ENCODE measurements around the gene NOP10. TPM values are rescaled to one million over a fixed set of nuclear protein-coding genes. Genes with fewer than 3 reads are reported as not detected.
A peak's percentile ranks its signal among the peaks of the same experiment; 100 is the strongest.

Gene NOP10
- total RNA-seq, 2 experiments from 2014 or later, result 217 to 313 TPM

DNA sequence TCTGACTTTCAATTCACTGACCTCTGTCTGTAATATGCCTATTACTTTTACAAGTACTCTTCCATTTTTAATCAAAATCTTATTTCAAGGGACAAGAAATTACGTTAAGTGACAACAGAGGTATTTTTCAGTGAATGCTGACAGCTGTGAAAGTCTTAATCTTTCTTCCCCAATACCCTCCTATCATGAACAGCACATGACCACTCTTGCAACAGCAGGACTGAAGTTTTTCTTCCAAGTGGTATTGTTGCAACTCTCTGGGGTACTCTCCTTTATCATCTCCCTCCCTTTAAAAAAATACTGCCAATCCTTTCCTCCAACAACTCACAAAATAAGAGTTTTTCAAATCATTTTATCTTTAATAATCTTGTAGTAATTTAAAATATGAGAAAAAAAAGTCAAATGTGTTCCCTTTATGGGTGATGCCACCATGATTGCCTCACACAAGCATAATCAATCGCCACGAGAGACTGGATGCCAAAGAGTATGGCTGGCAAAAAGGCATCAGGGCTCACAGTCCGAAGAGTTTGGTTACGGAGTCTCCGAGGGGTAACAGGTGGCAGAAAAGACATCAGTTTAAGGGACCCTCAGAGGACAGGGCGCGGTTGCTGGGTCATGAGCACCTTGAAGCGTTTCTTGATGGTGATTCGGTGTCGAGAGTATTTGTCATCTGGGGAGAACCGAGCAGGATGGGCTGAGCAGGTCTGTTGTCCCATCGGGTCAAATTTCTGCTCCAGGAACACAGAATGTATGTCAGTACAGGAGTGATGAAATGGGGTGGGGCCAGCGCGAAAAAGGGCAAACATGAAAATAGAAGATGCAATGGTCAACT is 1.3 kb downstream of the NOP10 start:
- CTCF ChIA-PET, result interaction anchor here (0.9 to 3.3 kb wide), 6 partner anchors 12 to 117 kb away, joined by 4 to 13 read pairs (median 7); partner anchors contain the start of gene EMC4
- Mint-ChIP-seq H3K4me3 (no peak overlapping the region), H3K4me1 (peaks cover 33% of the 10 kb centered on the region), H3K27me3 (no peaks in the 10 kb centered on the region), H3K36me3 (ENCODE audit: low read depth) (peaks cover 28% of the 10 kb centered on the region), H3K27ac (peak overlapping the region; percentile 88), H3K9me3 (ENCODE audit: low read depth) (no peaks in the 10 kb centered on the region)
- intact Hi-C loops (cut with DNase I, micrococcal nuclease), result loop anchor here (2.0 to 5.0 kb wide), 4 partner anchors 95 to 626 kb away; partner anchors contain the start of genes AQR (in 1 of the 2), GOLGA8A (in 1 of the 2) and PGBD4 (in 1 of the 2)
- DNase-seq, result no peak
- no peak for ATAC-seq
- POLR2A ChIA-PET, result no interaction called here

- H3K4me3 Mint-ChIP-seq, result no peak overlapping the region
- H3K27me3 Mint-ChIP-seq, result no peaks in the 10 kb centered on the region
- ChIA-PET POLR2A (interaction anchor here (0.7 kb wide), 1 partner anchor 11 kb away, joined by 6 read pairs; no protein-coding TSS in a partner anchor), CTCF (interaction anchor here (0.6 to 4.6 kb wide), 5 partner anchors 11 to 630 kb away, joined by 3 to 17 read pairs (median 6); partner anchors contain the start of gene AQR)
- no peaks in the 10 kb centered on the region for H3K9me3 Mint-ChIP-seq (ENCODE audit: low read depth)
- ATAC-seq (no peak), DNase-seq (no peak)
- intact Hi-C loops (cut with DNase I, micrococcal nuclease), result loop anchor here (5.0 kb wide), 4 partner anchors 118 to 647 kb away; partner anchors contain the start of genes AVEN (in 2 of the 2), AQR (in 1 of the 2) and ZNF770 (in 1 of the 2)
- H3K36me3 Mint-ChIP-seq (ENCODE audit: low read depth), result peaks cover 28% of the 10 kb centered on the region
- peaks cover 48% of the 10 kb centered on the region for H3K4me1 Mint-ChIP-seq
- H3K27ac Mint-ChIP-seq, result peak overlapping the region; percentile 63
Measured at GRCh38 chr15:34339946-34340345, 3.0 kb downstream of the NOP10 start.

GRCh38 chr15:34338347-34338746 is 4.6 kb downstream of the NOP10 start:
- peak overlapping the region; percentile 83 for H3K4me3 Mint-ChIP-seq
- H3K27ac Mint-ChIP-seq, result no peak overlapping the region
- H3K36me3 Mint-ChIP-seq (ENCODE audit: low read depth), result peaks cover 31% of the 10 kb centered on the region
- ATAC-seq (no peak), DNase-seq (no peak)
- no peaks in the 10 kb centered on the region for H3K27me3 Mint-ChIP-seq
- intact Hi-C loops (cut with DNase I, micrococcal nuclease), result loop anchor here (1.0 to 5.0 kb wide), 5 partner anchors 29 to 649 kb away; partner anchors contain the start of genes AVEN (in 2 of the 2), LPCAT4 (in 1 of the 2), PGBD4 (in 1 of the 2) and ZNF770 (in 1 of the 2)
- no peaks in the 10 kb centered on the region for H3K9me3 Mint-ChIP-seq (ENCODE audit: low read depth)
- ChIA-PET POLR2A (interaction anchor here (0.6 to 2.4 kb wide), 5 partner anchors 10 to 299 kb away, joined by 3 to 12 read pairs (median 4); partner anchors contain the start of genes EMC7, GOLGA8B and PGBD4), CTCF (interaction anchor here (1.0 to 4.6 kb wide), 4 partner anchors 10 to 96 kb away, joined by 3 to 17 read pairs (median 10); partner anchors contain the start of gene LPCAT4)
- H3K4me1 Mint-ChIP-seq, result peaks cover 62% of the 10 kb centered on the region

DNA sequence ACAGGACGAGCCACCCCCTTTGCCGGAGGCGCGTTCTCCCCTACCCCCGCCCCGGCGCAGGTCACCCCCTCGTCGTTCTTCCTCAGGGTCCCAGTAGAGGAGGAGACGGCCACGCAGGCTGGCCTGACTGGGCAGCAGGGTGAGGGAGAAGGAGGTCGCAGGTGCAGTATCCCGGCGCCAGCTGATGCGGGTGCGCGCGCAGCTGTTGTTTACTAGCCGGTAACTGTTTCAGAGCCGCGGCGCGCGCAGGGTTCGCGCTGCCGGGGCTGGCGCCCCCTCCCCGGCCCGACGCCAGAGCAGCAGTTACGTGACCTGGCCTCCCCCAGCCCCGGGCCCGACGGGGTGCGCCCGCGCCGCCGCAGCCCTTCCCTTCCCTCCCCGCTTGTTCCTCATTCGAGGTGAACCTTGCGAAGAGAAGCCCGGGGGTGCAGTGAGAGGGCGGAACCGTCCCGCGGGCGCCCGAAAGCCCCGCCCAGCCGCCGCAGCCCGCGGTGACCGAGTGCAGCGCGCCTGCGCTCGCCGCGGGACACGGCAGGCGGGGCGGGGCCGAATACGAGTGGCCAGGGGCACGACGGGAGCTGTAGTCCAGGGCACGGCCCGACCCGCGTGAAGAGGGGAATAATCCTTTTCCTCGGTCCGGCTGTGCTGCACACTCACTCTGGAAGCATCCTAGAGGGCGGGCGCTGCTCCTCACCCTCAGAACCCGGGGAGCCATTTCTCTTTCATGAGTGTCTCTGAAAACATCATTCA is 5.2 kb downstream of the NOP10 start, which contains the start of gene SLC12A6:
TSS of gene SLC12A6 (minus strand) at position 225 of the 750 bp plus-strand sequence. CDS start 1,101 bp downstream, outside the sequence.
- no peaks in the 10 kb centered on the region for H3K27me3 Mint-ChIP-seq
- intact Hi-C loops (cut with DNase I, micrococcal nuclease), result loop anchor here (1.0 to 5.0 kb wide), 6 partner anchors 30 to 650 kb away; partner anchors contain the start of genes AVEN (in 2 of the 2), LPCAT4 (in 1 of the 2), PGBD4 (in 1 of the 2) and ZNF770 (in 1 of the 2)
- ChIA-PET POLR2A (interaction anchor here (0.6 to 2.4 kb wide), 6 partner anchors 9 to 298 kb away, joined by 3 to 12 read pairs (median 4); partner anchors contain the start of genes EMC7, GOLGA8B and PGBD4), CTCF (interaction anchor here (0.6 to 4.6 kb wide), 7 partner anchors 10 to 1244 kb away, joined by 3 to 17 read pairs (median 3); partner anchors contain the start of genes KATNBL1 and LPCAT4)
- ATAC-seq (peak; percentile 82), DNase-seq (peak; percentile 95)
- peaks cover 67% of the 10 kb centered on the region for H3K4me1 Mint-ChIP-seq
- H3K9me3 Mint-ChIP-seq (ENCODE audit: low read depth), result no peaks in the 10 kb centered on the region
- peak within 1 kb of the TSS; percentile 97 for H3K27ac Mint-ChIP-seq
- H3K36me3 Mint-ChIP-seq (ENCODE audit: low read depth), result peaks cover 31% of the 10 kb centered on the region
- peak within 1 kb of the TSS; percentile 83 for H3K4me3 Mint-ChIP-seq

GRCh38 chr15:34336991-34337556 is 5.9 kb downstream of the NOP10 start:
- Mint-ChIP-seq H3K27me3 (no peaks in the 10 kb centered on the region), H3K4me3 (peak overlapping the region; percentile 83), H3K9me3 (ENCODE audit: low read depth) (no peaks in the 10 kb centered on the region), H3K4me1 (peaks cover 74% of the 10 kb centered on the region), H3K27ac (peak overlapping the region; percentile 97), H3K36me3 (ENCODE audit: low read depth) (peaks cover 32% of the 10 kb centered on the region)
- ChIA-PET POLR2A (interaction anchor here (2.4 kb wide), 1 partner anchor 9 kb away, joined by 12 read pairs; no protein-coding TSS in a partner anchor), CTCF (interaction anchor here (0.6 to 4.6 kb wide), 8 partner anchors 9 to 1243 kb away, joined by 3 to 17 read pairs (median 6); partner anchors contain the start of genes KATNBL1 and LPCAT4)
- ATAC-seq (peak; percentile 4), DNase-seq (peak; percentile 42)
- intact Hi-C loops (cut with DNase I, micrococcal nuclease), result loop anchor here (1.0 to 5.0 kb wide), 4 partner anchors 98 to 650 kb away; partner anchors contain the start of genes AVEN (in 2 of the 2) and ZNF770 (in 1 of the 2)

- Mint-ChIP-seq H3K27me3 (no peaks in the 10 kb centered on the region), H3K27ac (peak overlapping the region; percentile 97), H3K9me3 (ENCODE audit: low read depth) (no peaks in the 10 kb centered on the region), H3K36me3 (ENCODE audit: low read depth) (peaks cover 30% of the 10 kb centered on the region), H3K4me1 (peaks cover 74% of the 10 kb centered on the region), H3K4me3 (peak overlapping the region; percentile 83)
- POLR2A ChIA-PET, result interaction anchor here (2.4 kb wide), 1 partner anchor 8 kb away, joined by 12 read pairs; no protein-coding TSS in a partner anchor
- intact Hi-C loops (cut with DNase I, micrococcal nuclease), result loop anchor here (5.0 kb wide), 3 partner anchors 114 to 651 kb away; partner anchors contain the start of genes AVEN (in 2 of the 2) and ZNF770 (in 1 of the 2)
- CTCF ChIA-PET, result interaction anchor here (0.6 to 4.6 kb wide), 8 partner anchors 11 to 127 kb away, joined by 3 to 17 read pairs (median 6); partner anchors contain the start of genes KATNBL1 and LPCAT4
- DNase-seq (peak; percentile 25), ATAC-seq (no peak)
Measured at GRCh38 chr15:34336231-34336990, 6.5 kb downstream of the NOP10 start.

DNA sequence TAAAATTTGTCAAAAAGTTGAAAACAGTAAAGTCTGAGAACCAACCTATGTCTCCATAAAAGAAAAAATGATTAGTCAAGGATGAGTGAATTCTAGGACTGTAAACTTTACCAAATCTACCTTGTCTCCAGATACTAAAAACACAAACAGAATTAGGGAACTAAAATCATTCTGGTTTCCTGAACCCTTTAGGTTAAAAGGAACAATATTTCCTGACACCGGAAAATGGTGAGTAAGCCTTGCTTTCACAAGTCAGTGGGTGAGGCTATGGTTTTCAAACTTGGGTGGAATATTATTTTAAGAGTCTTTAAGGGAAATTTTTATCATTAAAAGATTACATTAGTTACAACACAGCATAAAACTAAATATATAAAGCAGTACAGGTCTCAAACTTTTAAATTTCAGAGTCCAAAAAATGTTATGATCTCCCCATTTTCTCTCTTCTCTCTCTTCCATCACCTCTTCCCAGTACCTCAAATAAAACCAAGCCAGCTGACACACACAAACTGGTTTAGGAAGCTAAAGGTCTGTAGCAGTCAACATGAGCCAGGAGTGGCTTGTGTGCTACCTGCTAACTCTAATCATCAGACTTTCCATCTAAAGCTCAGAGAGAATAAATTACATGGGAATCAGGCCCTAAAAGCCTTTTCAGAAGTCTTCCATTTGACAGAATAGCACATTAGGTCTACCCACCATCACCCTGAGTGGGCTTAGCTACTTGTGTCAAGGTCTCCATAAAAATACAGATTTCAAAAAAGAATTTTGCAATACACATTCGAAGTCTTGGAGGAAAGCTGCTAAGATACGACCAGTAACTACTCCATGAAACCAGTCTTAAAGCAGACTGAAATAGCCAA is 7.5 kb downstream of the NOP10 start:
- Mint-ChIP-seq H3K27me3 (no peaks in the 10 kb centered on the region), H3K9me3 (ENCODE audit: low read depth) (no peaks in the 10 kb centered on the region), H3K36me3 (ENCODE audit: low read depth) (peaks cover 21% of the 10 kb centered on the region), H3K4me1 (peaks cover 77% of the 10 kb centered on the region), H3K4me3 (peak overlapping the region; percentile 83), H3K27ac (peak overlapping the region; percentile 97)
- DNase-seq (no peak), ATAC-seq (no peak)
- intact Hi-C loops (cut with DNase I, micrococcal nuclease), result loop anchor here (2.0 to 5.0 kb wide), 5 partner anchors 95 to 652 kb away; partner anchors contain the start of genes AVEN (in 2 of the 2), PGBD4 (in 1 of the 2) and ZNF770 (in 1 of the 2)
- ChIA-PET POLR2A (no interaction called here), CTCF (interaction anchor here (1.2 to 4.6 kb wide), 5 partner anchors 10 to 96 kb away, joined by 3 to 17 read pairs (median 5); no protein-coding TSS in a partner anchor)

- H3K9me3 Mint-ChIP-seq (ENCODE audit: low read depth), result no peaks in the 10 kb centered on the region
- intact Hi-C loops (cut with DNase I, micrococcal nuclease), result loop anchor here (2.0 to 5.0 kb wide), 5 partner anchors 94 to 653 kb away; partner anchors contain the start of genes AVEN (in 2 of the 2), PGBD4 (in 1 of the 2) and ZNF770 (in 1 of the 2)
- peaks cover 14% of the 10 kb centered on the region for H3K36me3 Mint-ChIP-seq (ENCODE audit: low read depth)
- H3K4me1 Mint-ChIP-seq, result peaks cover 76% of the 10 kb centered on the region
- ChIA-PET CTCF (interaction anchor here (0.6 to 2.2 kb wide), 3 partner anchors 8 to 110 kb away, joined by 3 to 9 read pairs (median 4); partner anchors contain the start of genes EMC4, LPCAT4, NOP10 and NUTM1), POLR2A (no interaction called here)
- DNase-seq (no peak), ATAC-seq (no peak)
- H3K27ac Mint-ChIP-seq, result peak overlapping the region; percentile 97
- H3K4me3 Mint-ChIP-seq, result peak overlapping the region; percentile 83
- H3K27me3 Mint-ChIP-seq, result no peaks in the 10 kb centered on the region
Measured at GRCh38 chr15:34334672-34335071, 8.3 kb downstream of the NOP10 start.

Measured in activated CD4-positive, alpha-beta T cell treated with anti-CD3 and anti-CD28 coated beads for 36 hours (primary cell).